Testis (tissue), 3 donors: Measurements from ENCODE around the gene GUCA2A. TPM values are rescaled to one million over a fixed set of nuclear protein-coding genes. Genes with fewer than 3 reads are reported as not detected.

Source experiments
- DNase-seq: peaks from one replicate; pipeline ENCODE4 v3.0.0-alpha.2; 2019
- H3K27ac ChIP-seq, 2 donors: fragments of 200-600 bp; sonication (generic); one replicate each; pipeline ENCODE4 v1.5.1; 2019
- H3K27me3 ChIP-seq: fragments of 200-600 bp; sonication (generic); one replicate; pipeline ENCODE4 v1.5.1; 2019
- H3K36me3 ChIP-seq: fragments of 200-600 bp; sonication (generic); one replicate; pipeline ENCODE4 v1.5.1; 2017; ENCODE audit warnings: low read depth; ENCODE audit errors: missing control alignments
- H3K4me1 ChIP-seq: fragments of 200-600 bp; sonication (generic); one replicate; pipeline ENCODE4 v1.5.1; 2019
- H3K4me3 ChIP-seq, 2 donors: fragments of 200-600 bp; sonication (generic); one replicate each; pipeline ENCODE4 v1.5.1; 2017 to 2019
- H3K9me3 ChIP-seq: fragments of 200-600 bp; sonication (generic); one replicate; pipeline ENCODE4 v1.5.1; 2017
- POLR2A ChIP-seq: fragments of 450-650 bp; IDR thresholded peaks from one replicate; pipeline ENCODE4 v1.6.1; 2017; ENCODE audit warnings: antibody characterized with exemption, mild to moderate bottlenecking, moderate library complexity
- WGBS, 2 donors: methylation state at CpG; one replicate each; pipeline ENCODE4 v1.1.5; 2018; 5-methylcytosine and 5-hydroxymethylcytosine counted together
- intact Hi-C: fragments of 100-400 bp; cut with DNase I; formaldehyde crosslinking; loops from one replicate; pipeline ENCODE4 v1.15.1; 2023; ENCODE audit warnings: low total_unique reads
- polyA plus RNA-seq: library from polyadenylated mRNA; stranded (reverse); fragments of 350-450 nt; fragmentation: Illumina TruSeq; extraction: RNeasy Lipid Tissue Mini Kit (QIAGEN cat#74804); gene quantifications from one replicate; pipeline ENCODE4 v1.2.3, GENCODE V29; 2014; ENCODE audit warnings: low read depth, low replicate concordance; ENCODE audit not compliant: insufficient read depth
- total RNA-seq, 2 donors: library from RNA; depleted of rRNA; stranded (reverse); fragments of >200 nt; gene quantifications; one replicate each; pipeline ENCODE4 v1.2.3, GENCODE V29; 2016
- TF ChIP-seq, protein P1 (sequence below), 3 experiments: fragments of 450-650 bp in 2 of 3; fragments of 200-600 bp in 1 of 3; sonication (generic) in 1 of 3; IDR thresholded peaks; one replicate each; pipeline ENCODE4 v1.5.1; 2016 to 2019; ENCODE audit warnings: antibody characterized with exemption in 3 of 3, mild to moderate bottlenecking in 2 of 3, moderate library complexity in 1 of 3

The GUCA2A gene
- total and polyA plus RNA-seq, 3 donors from 2014 or later: not detected

GRCh38 chr1:42191319-42191718, 26.8 kb upstream of the GUCA2A start:
- H3K4me3 ChIP-seq: no peak overlapping the region
- intact Hi-C loops: no loop called here
- H3K4me1 ChIP-seq: no peaks in the 10 kb centered on the region
- TF ChIP-seq, protein P1, sequence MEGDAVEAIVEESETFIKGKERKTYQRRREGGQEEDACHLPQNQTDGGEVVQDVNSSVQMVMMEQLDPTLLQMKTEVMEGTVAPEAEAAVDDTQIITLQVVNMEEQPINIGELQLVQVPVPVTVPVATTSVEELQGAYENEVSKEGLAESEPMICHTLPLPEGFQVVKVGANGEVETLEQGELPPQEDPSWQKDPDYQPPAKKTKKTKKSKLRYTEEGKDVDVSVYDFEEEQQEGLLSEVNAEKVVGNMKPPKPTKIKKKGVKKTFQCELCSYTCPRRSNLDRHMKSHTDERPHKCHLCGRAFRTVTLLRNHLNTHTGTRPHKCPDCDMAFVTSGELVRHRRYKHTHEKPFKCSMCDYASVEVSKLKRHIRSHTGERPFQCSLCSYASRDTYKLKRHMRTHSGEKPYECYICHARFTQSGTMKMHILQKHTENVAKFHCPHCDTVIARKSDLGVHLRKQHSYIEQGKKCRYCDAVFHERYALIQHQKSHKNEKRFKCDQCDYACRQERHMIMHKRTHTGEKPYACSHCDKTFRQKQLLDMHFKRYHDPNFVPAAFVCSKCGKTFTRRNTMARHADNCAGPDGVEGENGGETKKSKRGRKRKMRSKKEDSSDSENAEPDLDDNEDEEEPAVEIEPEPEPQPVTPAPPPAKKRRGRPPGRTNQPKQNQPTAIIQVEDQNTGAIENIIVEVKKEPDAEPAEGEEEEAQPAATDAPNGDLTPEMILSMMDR (IDR thresholded peaks at IDR 0.05): no peak
- TF ChIP-seq POLR2A: no peak
- H3K9me3 ChIP-seq: no peaks in the 10 kb centered on the region
- no peak for DNase-seq
- 93 to 96% methylated on average over 8 of the region's 8 CpGs for WGBS, 2 donors
- no peaks in the 10 kb centered on the region for H3K27me3 ChIP-seq
- H3K36me3 ChIP-seq: no peaks in the 10 kb centered on the region
- no peak overlapping the region for H3K27ac ChIP-seq

GRCh38 chr1:42189931-42190853, 25.6 kb upstream of the GUCA2A start:
- no peaks in the 10 kb centered on the region for H3K4me1 ChIP-seq
- intact Hi-C loops: no loop called here
- H3K27ac ChIP-seq: no peak overlapping the region
- H3K4me3 ChIP-seq: no peak overlapping the region
- H3K9me3 ChIP-seq: no peaks in the 10 kb centered on the region
- WGBS, 2 donors: 83 to 91% methylated on average over 6 of the region's 6 CpGs
- no peaks in the 10 kb centered on the region for H3K36me3 ChIP-seq
- TF ChIP-seq, protein P1 (IDR thresholded peaks at IDR 0.05): no peak
- TF ChIP-seq POLR2A: no peak
- DNase-seq: no peak
- no peaks in the 10 kb centered on the region for H3K27me3 ChIP-seq

DNA sequence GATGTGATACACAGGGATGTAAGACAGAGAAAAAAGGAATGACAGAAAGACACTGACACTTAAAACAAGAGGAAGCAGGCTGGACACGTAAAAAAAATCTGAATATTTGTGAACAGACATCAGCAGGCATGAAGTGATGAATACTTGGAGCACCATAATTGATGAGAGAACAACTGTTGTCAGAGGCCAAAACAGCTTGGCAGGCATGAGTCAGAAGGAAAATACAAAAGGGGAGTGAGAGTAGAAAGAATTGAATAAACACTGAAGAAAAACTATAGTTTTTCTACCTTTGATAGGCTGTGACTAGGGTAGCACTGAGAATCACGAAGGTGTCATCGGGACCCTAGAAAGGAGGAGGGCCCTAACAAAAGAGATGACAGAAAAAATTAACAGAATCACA, 21.6 kb upstream of the GUCA2A start:
- H3K4me3 ChIP-seq: no peak overlapping the region
- H3K9me3 ChIP-seq: no peaks in the 10 kb centered on the region
- H3K27ac ChIP-seq: no peak overlapping the region
- intact Hi-C loops: no loop called here
- DNase-seq: no peak
- 79 to 80% methylated on average over 3 of the region's 3 CpGs for WGBS, 2 donors
- no peaks in the 10 kb centered on the region for H3K4me1 ChIP-seq
- no peaks in the 10 kb centered on the region for H3K27me3 ChIP-seq
- H3K36me3 ChIP-seq: no peaks in the 10 kb centered on the region
- TF ChIP-seq POLR2A: no peak
- TF ChIP-seq, protein P1 (IDR thresholded peaks at IDR 0.05): no peak

DNA sequence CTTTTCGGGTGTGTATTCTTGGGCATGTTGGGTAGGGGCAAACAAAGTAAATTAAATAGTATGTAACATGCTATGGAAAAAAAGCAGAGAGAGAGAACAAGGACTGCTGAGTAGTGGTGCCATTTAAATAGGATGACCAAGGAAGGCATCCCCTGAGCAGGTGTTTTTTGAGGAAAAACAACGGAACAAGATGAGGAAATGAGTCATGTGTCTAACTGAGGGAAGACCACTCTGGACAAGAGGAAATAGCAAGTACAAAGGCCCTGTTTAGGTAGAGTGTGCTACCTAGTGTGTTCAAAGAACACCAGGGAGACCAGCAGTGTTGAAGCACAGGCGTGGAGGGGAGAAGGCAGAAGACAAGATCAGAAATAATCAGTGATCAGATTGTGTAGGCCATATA, 20.1 kb upstream of the GUCA2A start:
- H3K36me3 ChIP-seq: no peaks in the 10 kb centered on the region
- intact Hi-C loops: no loop called here

More for the DNA sequence above, 20.1 kb upstream of the GUCA2A start:
- Histone ChIP-seq H3K27me3 (no peaks in the 10 kb centered on the region), H3K4me3 (no peak overlapping the region), H3K4me1 (peaks cover 1% of the 10 kb centered on the region), H3K9me3 (no peaks in the 10 kb centered on the region), H3K27ac (no peak overlapping the region)
- TF ChIP-seq, protein P1 (IDR thresholded peaks at IDR 0.05): no peak
- TF ChIP-seq POLR2A: no peak
- 92 to 93% methylated on average over 3 of the region's 3 CpGs for WGBS, 2 donors
- no peak for DNase-seq
